Measurements from ENCODE around the gene LRIG2. TPM values are rescaled to one million over a fixed set of nuclear protein-coding genes. Genes with fewer than 3 reads are reported as not detected.
A peak's percentile ranks its signal among the peaks of the same experiment; 100 is the strongest.

Gene LRIG2
- total and polyA plus RNA-seq, 3 donors from 2014 or later, result 10.6 to 27.7 (median 26.0) TPM

- intact Hi-C loops (cut with DNase I; ENCODE audit: low total_unique reads), result no loop called here
- Histone ChIP-seq H3K4me3 (no peak overlapping the region), H3K27me3 (no peaks in the 10 kb centered on the region), H3K4me1 (peaks cover 23% of the 10 kb centered on the region), H3K27ac (no peak overlapping the region), H3K36me3 (ENCODE audit: low read depth, missing control alignments) (no peaks in the 10 kb centered on the region), H3K9me3 (no peaks in the 10 kb centered on the region)
- no peak for TF ChIP-seq POLR2A (IDR thresholded peaks at IDR 0.05)
- 73 to 97% methylated on average over 1 of the region's 1 CpG for WGBS, 2 donors
- no peak for DNase-seq
Measured at GRCh38 chr1:113140176-113140575, 67.2 kb downstream of the LRIG2 start.

- H3K27me3 ChIP-seq, result no peaks in the 10 kb centered on the region
- intact Hi-C loops (cut with DNase I; ENCODE audit: low total_unique reads), result no loop called here
- peak; percentile 78 for DNase-seq
- H3K4me1 ChIP-seq, result peaks cover 23% of the 10 kb centered on the region
- no peaks in the 10 kb centered on the region for H3K36me3 ChIP-seq (ENCODE audit: low read depth, missing control alignments)
- peak overlapping the region; percentile 17 to 39 for H3K27ac ChIP-seq
- TF ChIP-seq, protein P1, sequence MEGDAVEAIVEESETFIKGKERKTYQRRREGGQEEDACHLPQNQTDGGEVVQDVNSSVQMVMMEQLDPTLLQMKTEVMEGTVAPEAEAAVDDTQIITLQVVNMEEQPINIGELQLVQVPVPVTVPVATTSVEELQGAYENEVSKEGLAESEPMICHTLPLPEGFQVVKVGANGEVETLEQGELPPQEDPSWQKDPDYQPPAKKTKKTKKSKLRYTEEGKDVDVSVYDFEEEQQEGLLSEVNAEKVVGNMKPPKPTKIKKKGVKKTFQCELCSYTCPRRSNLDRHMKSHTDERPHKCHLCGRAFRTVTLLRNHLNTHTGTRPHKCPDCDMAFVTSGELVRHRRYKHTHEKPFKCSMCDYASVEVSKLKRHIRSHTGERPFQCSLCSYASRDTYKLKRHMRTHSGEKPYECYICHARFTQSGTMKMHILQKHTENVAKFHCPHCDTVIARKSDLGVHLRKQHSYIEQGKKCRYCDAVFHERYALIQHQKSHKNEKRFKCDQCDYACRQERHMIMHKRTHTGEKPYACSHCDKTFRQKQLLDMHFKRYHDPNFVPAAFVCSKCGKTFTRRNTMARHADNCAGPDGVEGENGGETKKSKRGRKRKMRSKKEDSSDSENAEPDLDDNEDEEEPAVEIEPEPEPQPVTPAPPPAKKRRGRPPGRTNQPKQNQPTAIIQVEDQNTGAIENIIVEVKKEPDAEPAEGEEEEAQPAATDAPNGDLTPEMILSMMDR (IDR thresholded peaks at IDR 0.05), result peak; percentile 63 to 81 (median 80)
- TF ChIP-seq POLR2A (IDR thresholded peaks at IDR 0.05), result no peak
- H3K9me3 ChIP-seq, result no peaks in the 10 kb centered on the region
- H3K4me3 ChIP-seq, result no peak overlapping the region
- WGBS, 2 donors, result 41 to 49% methylated on average over 11 to 13 of the region's 13 CpGs
Measured at GRCh38 chr1:113140588-113141446, 67.8 kb downstream of the LRIG2 start.

DNA sequence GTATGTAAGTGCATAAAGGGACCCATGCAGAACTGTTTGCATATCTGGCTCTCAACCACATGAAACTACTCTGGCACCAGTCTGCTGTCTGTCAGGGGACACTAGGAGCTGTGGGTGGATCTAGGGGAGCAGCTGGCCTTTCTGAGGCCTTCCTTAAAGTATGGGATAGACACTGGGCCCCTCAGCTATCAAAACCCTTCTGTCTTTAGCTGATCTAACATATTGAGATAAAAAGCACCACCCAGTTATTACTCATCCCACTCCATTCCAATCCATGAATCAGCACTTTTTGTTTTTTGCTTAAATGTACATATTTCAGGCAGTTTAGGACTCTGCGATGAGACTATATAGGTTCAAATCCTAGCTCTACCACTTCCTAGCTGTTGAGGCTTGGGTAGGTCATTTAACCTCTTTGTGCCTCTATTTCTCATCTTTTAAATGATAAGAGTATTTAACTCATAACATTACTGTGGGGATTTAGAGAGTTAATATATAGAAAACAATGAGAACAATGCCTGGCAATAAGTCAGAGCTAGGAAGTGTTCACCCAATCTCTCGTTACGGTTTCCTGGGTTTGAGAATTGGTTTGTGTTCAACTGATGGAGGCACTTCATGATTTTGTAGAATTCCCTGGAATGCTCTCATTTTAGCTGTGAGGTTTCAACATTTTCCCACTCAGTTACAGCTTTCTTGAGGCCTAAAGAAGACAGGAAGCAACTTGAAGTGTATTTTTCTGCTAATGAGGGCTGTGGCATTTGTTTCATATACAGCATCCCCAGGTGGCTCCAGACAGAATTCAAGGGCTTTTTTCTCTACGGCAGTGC, 68.9 kb downstream of the LRIG2 start:
- no peak for DNase-seq
- no peak for TF ChIP-seq POLR2A (IDR thresholded peaks at IDR 0.05)
- TF ChIP-seq, protein P1 (IDR thresholded peaks at IDR 0.05), result no peak
- intact Hi-C loops (cut with DNase I; ENCODE audit: low total_unique reads), result no loop called here
- Histone ChIP-seq H3K27me3 (no peaks in the 10 kb centered on the region), H3K36me3 (ENCODE audit: low read depth, missing control alignments) (no peaks in the 10 kb centered on the region), H3K9me3 (no peaks in the 10 kb centered on the region), H3K27ac (no peak overlapping the region), H3K4me1 (peaks cover 20% of the 10 kb centered on the region), H3K4me3 (no peak overlapping the region)
- 70 to 77% methylated on average over 4 of the region's 4 CpGs for WGBS, 2 donors

DNA sequence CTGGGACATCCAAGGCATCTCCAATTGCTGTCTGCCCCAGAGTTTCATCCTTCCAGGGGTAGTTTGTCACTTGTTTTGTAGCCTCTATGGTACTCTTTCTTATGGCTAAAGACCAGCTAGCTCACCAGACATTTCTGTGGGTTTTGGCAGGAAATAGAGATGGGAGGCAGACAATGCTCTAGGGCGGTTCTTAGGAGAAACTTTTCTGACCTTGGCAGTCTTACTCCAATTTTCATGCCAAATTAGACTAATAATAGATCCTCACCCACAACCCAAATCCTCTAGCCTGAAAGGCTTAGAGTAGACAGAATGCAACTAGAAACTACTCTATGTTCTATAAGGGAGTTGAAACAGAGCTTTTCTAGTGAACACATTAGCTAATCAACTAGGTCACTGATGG, 69.8 kb downstream of the LRIG2 start:
- H3K9me3 ChIP-seq, result no peaks in the 10 kb centered on the region
- H3K4me3 ChIP-seq, result no peak overlapping the region
- no peak overlapping the region for H3K27ac ChIP-seq
- intact Hi-C loops (cut with DNase I; ENCODE audit: low total_unique reads), result no loop called here
- peaks cover 20% of the 10 kb centered on the region for H3K4me1 ChIP-seq
- no peaks in the 10 kb centered on the region for H3K27me3 ChIP-seq
- 15 to 20% methylated on average over 1 of the region's 1 CpG for WGBS, 2 donors
- no peaks in the 10 kb centered on the region for H3K36me3 ChIP-seq (ENCODE audit: low read depth, missing control alignments)
- DNase-seq, result no peak
- TF ChIP-seq, protein P1 (IDR thresholded peaks at IDR 0.05), result no peak
- no peak for TF ChIP-seq POLR2A (IDR thresholded peaks at IDR 0.05)

Data from testis (tissue), 3 donors.